ENCODE results near the gene RASGEF1C. TPM values are rescaled to one million over a fixed set of nuclear protein-coding genes. Genes with fewer than 3 reads are reported as not detected.

Gene RASGEF1C
- total RNA-seq, 1 donor from 2014 or later, result 0.26 TPM

- Histone ChIP-seq H3K4me2 (no peak overlapping the region), H2AFZ (replicated peaks) (no peak overlapping the region), H4K20me1 (ENCODE audit: low read depth) (no peaks in the 10 kb centered on the region), H3K4me3 (no peak overlapping the region), H3K4me1 (peaks cover 5% of the 10 kb centered on the region), H3K79me2 (ENCODE audit: low read depth) (no peaks in the 10 kb centered on the region), H3F3A (ENCODE audit: low read depth) (no peaks in the 10 kb centered on the region), H3K9ac (no peak overlapping the region), H3K27ac (no peak overlapping the region), H3K9me3 (ENCODE audit: low read depth) (no peaks in the 10 kb centered on the region), H3K36me3 (no peaks in the 10 kb centered on the region), H3K27me3 (no peaks in the 10 kb centered on the region)
- Mint-ChIP-seq H3K36me3 (no peaks in the 10 kb centered on the region), H3K4me3 (no peak overlapping the region), H3K27me3 (ENCODE audit: insufficient read depth, low read depth) (peaks cover 6% of the 10 kb centered on the region), H3K27ac (no peak overlapping the region), H3K4me1 (peaks cover 40% of the 10 kb centered on the region), H3K9me3 (peaks cover 2% of the 10 kb centered on the region)
- DNase-seq (ENCODE audit: low spot score), result no peak
- no peak for TF ChIP-seq CTCF (IDR thresholded peaks at IDR 0.05)
- TF ChIP-seq EZH2 (IDR thresholded peaks at IDR 0.05), result no peak
- TF ChIP-seq EZH2phosphoT487 (IDR thresholded peaks at IDR 0.05), result no peak
These were observed 69.3 kb downstream of the RASGEF1C start for GRCh38 chr5:180139731-180140055.

- H3K36me3 Mint-ChIP-seq, result no peaks in the 10 kb centered on the region
- H3K4me1 ChIP-seq, result peaks cover 5% of the 10 kb centered on the region
- no peaks in the 10 kb centered on the region for H3K36me3 ChIP-seq
- no peak overlapping the region for H3K4me2 ChIP-seq
- H3K4me3 Mint-ChIP-seq, result peak overlapping the region; percentile 47
- H3K79me2 ChIP-seq (ENCODE audit: low read depth), result no peaks in the 10 kb centered on the region
- H3K27ac ChIP-seq, result no peak overlapping the region
- H4K20me1 ChIP-seq (ENCODE audit: low read depth), result no peaks in the 10 kb centered on the region
- TF ChIP-seq EZH2 (IDR thresholded peaks at IDR 0.05) (no peak), CTCF (IDR thresholded peaks at IDR 0.05) (no peak), EZH2phosphoT487 (IDR thresholded peaks at IDR 0.05) (no peak)
- no peak overlapping the region for H3K4me3 ChIP-seq
- H3K27me3 Mint-ChIP-seq (ENCODE audit: insufficient read depth, low read depth), result peaks cover 6% of the 10 kb centered on the region
- H3K9me3 ChIP-seq (ENCODE audit: low read depth), result no peaks in the 10 kb centered on the region
- DNase-seq (ENCODE audit: low spot score), result no peak
- no peaks in the 10 kb centered on the region for H3K9me3 Mint-ChIP-seq
- no peaks in the 10 kb centered on the region for H3F3A ChIP-seq (ENCODE audit: low read depth)
- H3K9ac ChIP-seq, result no peak overlapping the region
- H3K4me1 Mint-ChIP-seq, result peaks cover 40% of the 10 kb centered on the region
- no peaks in the 10 kb centered on the region for H3K27me3 ChIP-seq
- peak overlapping the region; percentile 34 for H3K27ac Mint-ChIP-seq
- no peak overlapping the region for H2AFZ ChIP-seq (replicated peaks)
These were observed 69.9 kb downstream of the RASGEF1C start for GRCh38 chr5:180138976-180139730.

- Histone ChIP-seq H3K9ac (no peak overlapping the region), H2AFZ (replicated peaks) (no peak overlapping the region), H3K27me3 (no peaks in the 10 kb centered on the region), H3K9me3 (ENCODE audit: low read depth) (no peaks in the 10 kb centered on the region), H3K79me2 (ENCODE audit: low read depth) (no peaks in the 10 kb centered on the region), H3F3A (ENCODE audit: low read depth) (no peaks in the 10 kb centered on the region), H4K20me1 (ENCODE audit: low read depth) (no peaks in the 10 kb centered on the region), H3K4me2 (no peak overlapping the region), H3K4me3 (no peak overlapping the region), H3K4me1 (peaks cover 5% of the 10 kb centered on the region), H3K36me3 (no peaks in the 10 kb centered on the region), H3K27ac (no peak overlapping the region)
- H3K4me3 Mint-ChIP-seq, result peak overlapping the region; percentile 47
- no peaks in the 10 kb centered on the region for H3K9me3 Mint-ChIP-seq
- DNase-seq (ENCODE audit: low spot score), result no peak
- peak overlapping the region; percentile 34 for H3K27ac Mint-ChIP-seq
- TF ChIP-seq CTCF (IDR thresholded peaks at IDR 0.05), result no peak
- peaks cover 6% of the 10 kb centered on the region for H3K27me3 Mint-ChIP-seq (ENCODE audit: insufficient read depth, low read depth)
- no peaks in the 10 kb centered on the region for H3K36me3 Mint-ChIP-seq
- peaks cover 40% of the 10 kb centered on the region for H3K4me1 Mint-ChIP-seq
These were observed 70.6 kb downstream of the RASGEF1C start for GRCh38 chr5:180138214-180138975.
